GM18858 (cell line): ENCODE measurements around the gene PDE6D.

Experiments used
- ATAC-seq: cut with Tn5 transposase; IDR thresholded peaks from one replicate; pipeline ENCODE4 v1.9.1; 2021; ENCODE audit not compliant: unreplicated experiment

Gene PDE6D

DNA sequence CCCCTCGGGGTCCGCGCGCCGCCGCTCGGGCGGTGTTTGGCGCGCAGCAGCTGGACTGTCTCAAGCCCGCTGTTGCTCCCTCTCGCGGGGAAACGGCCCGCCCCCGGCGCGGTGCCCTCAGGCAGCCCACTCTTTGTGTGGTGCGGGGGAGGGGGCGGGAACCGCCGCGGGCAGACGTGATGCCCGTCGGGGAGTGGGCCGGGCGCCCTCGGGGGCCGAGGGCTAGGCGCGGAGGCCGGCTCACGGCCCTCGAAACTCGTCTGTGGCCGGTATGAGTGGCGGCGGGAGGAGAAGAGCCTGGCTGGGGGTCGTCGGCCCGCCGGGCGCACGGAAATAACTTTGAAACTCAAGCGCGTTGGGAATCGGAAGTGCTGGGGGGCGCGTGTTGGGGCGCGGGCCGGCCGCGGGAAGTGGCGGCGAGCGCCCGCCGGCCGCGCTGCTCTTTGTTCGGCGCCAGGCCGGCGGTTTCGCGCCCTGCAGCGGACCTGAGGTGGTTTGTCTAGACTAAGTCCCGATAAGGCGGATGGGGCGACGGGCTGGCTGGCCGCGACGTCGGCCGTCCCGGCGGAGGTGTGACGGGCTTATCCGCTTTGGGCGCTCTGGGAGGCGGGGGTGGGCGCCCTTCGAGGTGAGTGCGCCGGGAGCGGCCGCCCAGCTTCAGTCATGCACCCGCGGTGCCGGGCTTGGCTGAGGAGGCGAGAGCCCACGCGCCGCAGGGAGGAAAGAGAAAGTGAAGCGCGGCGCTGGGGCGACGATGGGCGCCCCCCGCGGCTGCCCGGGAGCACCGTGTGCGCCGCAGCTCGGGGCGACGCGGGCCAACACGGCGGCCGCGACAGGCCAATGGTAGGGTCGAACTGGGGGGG, 72.1 kb downstream of the PDE6D start:
- no peak for ATAC-seq

DNA sequence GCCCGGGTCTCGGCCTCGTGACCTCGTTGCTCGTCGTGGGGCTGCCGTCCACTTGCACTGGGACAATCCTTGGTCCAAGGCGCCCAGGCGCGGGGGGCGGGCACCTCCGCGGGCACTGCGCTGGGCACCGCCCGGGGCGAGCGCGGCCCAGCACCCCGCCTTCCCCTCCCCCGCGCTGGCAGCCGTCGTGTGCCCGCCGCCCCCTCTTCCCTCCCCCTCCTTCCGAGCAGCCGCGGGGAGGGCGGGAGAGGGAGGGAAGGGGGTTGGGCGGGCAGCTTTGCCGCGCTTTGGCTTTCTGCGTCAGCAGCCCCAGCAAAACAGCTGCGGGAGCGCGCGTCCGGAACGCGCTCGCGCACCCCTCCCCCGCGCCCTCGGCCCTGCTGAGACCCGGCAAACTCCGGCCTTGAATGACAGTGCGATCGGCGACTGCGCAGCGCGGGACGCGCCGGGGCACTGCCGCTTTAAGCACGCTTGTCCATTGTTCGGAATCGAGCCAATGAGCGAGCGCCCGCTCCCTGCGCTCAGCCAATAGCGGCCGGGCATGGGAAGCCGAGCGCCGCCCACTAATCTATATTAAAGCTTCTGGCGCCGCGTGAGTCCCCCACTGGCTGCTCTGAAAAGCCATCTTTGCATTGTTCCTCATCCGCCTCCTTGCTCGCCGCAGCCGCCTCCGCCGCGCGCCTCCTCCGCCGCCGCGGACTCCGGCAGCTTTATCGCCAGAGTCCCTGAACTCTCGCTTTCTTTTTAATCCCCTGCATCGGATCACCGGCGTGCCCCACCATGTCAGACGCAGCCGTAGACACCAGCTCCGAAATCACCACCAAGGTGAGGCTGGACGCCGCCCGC, 72.9 kb downstream of the PDE6D start, which contains the start of gene PTMA:
PTMA (plus strand) TSS at position 599 of the 846 bp plus-strand sequence; CDS start at position 781, 182 bp downstream.
- peak; percentile 54 for ATAC-seq

- no peak for ATAC-seq
Observed at GRCh38 chr2:231707625-231707926, 73.5 kb downstream of the PDE6D start.

DNA sequence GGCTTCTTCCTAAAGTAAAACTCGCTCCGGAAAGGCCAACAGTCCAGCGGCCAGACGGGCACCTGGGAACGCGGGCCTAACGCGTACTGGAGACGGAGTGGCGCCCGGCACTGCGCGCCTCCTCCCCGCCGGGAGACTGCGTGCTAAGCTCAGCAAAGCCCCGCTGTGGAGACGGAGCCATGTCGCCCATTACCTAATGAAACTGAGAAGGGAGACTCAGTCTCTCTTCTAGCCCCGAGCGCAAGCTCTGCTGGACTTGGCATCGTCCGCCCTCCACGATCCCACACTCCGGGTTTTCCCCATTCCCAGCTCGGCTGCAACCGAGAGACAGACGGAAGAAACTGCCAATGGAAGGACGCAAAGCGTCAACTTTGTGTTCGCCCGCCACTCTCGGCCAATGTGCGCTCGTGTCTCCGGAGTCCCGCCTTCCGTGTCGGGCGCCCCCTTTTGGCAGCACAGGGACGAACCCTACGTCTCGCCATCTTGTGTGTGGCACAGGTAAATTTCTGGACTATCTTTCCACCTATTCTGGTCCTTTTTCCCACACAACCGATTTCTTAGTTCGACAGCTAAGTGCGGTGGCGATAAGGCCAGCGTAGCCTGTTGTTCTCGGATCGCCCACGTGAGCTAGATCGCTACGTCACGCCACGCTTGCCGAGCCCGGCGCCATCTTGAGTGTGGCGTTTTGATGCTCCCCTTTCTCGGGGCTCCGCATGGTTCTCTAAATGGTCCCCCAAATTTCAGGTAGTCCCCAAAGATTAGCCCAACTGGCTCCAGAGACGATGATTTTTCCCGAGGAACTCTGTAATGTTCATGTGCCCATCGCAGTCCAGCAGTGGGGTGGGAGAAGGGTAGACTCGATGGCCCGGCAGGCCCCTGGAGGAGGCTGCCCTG, 74.1 kb downstream of the PDE6D start:
- ATAC-seq = peak; percentile 26

DNA sequence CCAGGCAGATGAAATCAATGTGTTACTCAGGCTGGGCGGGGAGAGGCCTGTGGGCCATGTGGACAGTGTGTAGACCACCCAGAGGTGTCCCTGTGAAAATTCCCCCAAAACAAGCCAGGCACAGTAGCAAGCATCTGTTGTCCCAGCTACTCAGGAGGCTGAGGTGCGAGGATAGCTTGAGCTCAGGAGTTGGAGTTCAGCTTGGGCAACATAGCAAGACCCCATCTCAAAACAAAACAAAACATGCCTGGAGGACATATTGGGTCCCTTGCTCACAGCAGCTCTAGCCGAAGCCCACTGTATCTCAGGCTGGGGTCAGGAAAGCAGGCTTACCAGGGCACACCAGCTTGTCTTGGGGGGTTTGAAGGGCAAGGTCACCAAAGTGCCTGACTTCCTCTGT, 77.1 kb downstream of the PDE6D start:
- ATAC-seq = no peak

DNA sequence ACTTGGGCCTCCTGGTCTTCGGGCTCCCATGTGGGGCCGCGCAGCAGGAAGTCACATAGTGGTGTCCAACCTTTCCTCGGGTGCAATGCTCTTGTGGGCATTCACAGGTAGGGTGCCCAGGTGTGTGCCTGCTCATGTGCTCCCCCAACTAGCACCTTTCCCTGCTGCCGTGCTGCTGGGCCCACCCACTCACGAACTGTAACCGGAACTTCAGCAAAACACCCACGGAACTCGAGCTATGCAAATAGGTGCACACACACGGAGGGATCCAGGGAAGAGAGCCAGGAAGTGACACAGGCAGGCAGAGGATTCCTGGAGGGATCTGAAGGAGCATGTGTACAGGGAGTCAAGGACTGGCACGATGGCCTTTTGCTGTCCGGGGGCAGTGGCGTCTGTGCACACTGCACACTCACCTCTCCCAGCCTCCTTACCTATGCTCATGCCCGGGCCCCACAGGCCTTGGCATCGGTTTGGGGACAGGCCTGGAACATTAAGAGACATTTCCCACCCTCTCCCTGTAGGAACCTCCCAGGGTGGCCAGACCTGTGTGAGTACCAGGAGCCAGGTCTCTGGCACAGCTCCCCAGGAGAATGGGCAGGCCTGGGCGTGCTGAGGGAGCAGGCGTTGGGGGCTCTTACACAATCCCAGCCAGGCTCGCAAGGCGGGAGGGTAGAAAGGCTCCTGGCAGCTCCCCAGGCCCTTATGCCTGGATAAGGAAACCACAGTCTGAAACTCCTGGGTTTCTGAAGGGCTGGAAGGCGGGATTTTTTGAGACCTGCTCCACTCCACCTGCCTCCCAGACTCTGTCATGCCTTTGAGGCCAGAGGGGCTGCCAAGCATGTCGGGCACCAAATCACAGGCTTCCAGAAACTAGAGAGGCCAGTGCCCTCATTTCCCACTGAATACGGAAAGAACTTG, 79.4 kb downstream of the PDE6D start:
- ATAC-seq = no peak

- no peak for ATAC-seq
Observed at GRCh38 chr2:231699006-231699405, 82.1 kb downstream of the PDE6D start.

GRCh38 chr2:231696004-231696367, 85.1 kb downstream of the PDE6D start:
- ATAC-seq = no peak

DNA sequence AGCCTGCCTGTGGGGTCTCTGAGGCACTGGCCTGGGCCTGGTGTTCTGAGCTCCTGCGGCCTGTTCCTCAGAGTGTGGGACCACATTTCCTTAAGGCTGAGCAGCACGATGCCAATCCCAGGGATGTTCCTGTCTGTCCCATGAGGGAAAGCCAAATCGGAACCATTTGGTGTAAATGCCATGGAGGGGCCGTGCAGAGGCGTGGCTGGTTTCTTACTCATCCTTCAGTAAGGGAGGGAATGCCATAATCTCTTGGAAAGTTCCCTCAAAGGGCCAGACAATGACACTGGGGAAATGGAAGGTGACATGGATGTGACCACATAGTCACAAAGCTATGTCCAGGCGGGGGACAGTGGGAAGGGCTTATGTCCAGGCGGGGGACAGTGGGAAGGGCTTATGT, 87.1 kb downstream of the PDE6D start:
- ATAC-seq = no peak

- ATAC-seq = no peak
Observed at GRCh38 chr2:231692847-231693246, 88.2 kb downstream of the PDE6D start.

- no peak for ATAC-seq
Observed at GRCh38 chr2:231691251-231691772, 89.8 kb downstream of the PDE6D start.

DNA sequence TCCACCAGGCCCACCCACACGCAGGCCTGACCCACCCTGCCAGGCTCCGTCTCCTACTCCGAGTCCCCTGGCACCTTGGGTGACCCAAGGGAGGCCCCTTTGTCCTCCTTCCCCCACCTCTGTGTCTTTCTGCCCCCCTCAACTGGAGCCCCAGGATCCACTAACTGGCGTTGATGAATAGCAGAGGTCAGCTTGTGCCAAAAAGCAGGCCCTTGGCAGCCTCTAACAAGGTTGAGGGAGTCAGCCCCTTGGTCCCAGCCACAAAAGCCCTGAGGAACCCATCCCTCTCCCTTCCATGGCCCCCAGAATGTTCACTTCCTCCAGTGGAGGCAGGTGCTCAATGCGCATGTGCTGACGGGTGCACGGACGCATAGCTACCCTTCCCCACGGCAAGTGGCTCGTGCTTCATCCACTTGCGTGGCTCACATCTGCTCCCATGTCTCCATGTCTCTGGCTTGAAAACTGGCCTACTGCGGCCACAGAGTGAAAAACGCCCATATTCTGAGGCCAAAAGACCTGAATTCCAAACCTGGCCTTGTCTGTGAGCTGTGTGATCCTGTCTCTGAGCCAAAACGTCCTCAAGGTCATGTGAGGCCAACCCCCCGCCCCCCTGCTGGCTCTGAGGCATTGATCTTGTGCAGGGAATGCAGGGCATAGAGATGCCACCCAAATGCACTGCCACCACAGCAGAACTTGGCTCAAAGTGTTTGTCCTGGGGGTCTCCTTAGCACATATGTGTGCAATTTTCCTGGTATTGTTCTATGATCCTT, 91.8 kb downstream of the PDE6D start:
- no peak for ATAC-seq

GRCh38 chr2:231688719-231689118, 92.4 kb downstream of the PDE6D start:
- ATAC-seq = no peak

GRCh38 chr2:231687961-231688360, 93.1 kb downstream of the PDE6D start:
- ATAC-seq = no peak

GRCh38 chr2:231687133-231687852, 93.8 kb downstream of the PDE6D start:
- ATAC-seq = no peak

- no peak for ATAC-seq
Observed at GRCh38 chr2:231686192-231687100, 94.6 kb downstream of the PDE6D start.
